ENCODE results near the gene KRT222.

Gene KRT222

DNA sequence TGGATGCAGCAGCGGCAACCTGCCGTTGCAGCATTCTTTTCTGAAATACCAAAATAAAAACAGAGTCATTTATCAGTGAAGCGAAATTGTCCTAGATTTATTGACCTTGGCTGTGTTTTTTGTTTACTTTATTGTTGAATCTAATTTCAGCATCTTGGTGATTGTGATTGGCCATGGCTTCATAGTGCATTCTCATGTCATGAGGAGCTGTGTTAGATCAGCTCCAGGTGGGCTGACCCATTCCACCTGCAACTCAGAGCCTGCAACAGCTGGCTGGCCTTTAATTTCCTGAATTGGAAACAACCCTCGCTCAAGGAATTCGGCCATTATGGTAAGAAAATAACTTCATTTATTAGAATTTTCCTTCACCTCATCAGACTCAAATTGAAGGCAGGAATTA lies 22.1 kb upstream of the KRT222 start:
- TF ChIP-seq SP1 (IDR thresholded peaks at IDR 0.05) (no peak), FOXA1 (IDR thresholded peaks at IDR 0.05) (no peak), BHLHE40 (IDR thresholded peaks at IDR 0.05; ENCODE audit: borderline replicate concordance) (no peak), ELF4 (IDR thresholded peaks at IDR 0.05) (no peak), FOXK2 (IDR thresholded peaks at IDR 0.05) (no peak), CTBP1 (IDR thresholded peaks at IDR 0.05; ENCODE audit: borderline replicate concordance) (no peak), FOXM1 (IDR thresholded peaks at IDR 0.05; ENCODE audit: borderline replicate concordance) (no peak), HDGF (IDR thresholded peaks at IDR 0.05; ENCODE audit: borderline replicate concordance) (no peak), LEF1 (IDR thresholded peaks at IDR 0.05; ENCODE audit: borderline replicate concordance) (no peak), ZNF384 (IDR thresholded peaks at IDR 0.05) (no peak), ARNT (IDR thresholded peaks at IDR 0.05) (no peak), TARDBP (IDR thresholded peaks at IDR 0.05) (no peak), NFRKB (IDR thresholded peaks at IDR 0.05) (no peak), SUZ12 (IDR thresholded peaks at IDR 0.05) (no peak), L3MBTL2 (conservative IDR thresholded peaks at IDR 0.05) (no peak)
- TF ChIP-seq, protein P1, sequence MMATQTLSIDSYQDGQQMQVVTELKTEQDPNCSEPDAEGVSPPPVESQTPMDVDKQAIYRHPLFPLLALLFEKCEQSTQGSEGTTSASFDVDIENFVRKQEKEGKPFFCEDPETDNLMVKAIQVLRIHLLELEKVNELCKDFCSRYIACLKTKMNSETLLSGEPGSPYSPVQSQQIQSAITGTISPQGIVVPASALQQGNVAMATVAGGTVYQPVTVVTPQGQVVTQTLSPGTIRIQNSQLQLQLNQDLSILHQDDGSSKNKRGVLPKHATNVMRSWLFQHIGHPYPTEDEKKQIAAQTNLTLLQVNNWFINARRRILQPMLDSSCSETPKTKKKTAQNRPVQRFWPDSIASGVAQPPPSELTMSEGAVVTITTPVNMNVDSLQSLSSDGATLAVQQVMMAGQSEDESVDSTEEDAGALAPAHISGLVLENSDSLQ (IDR thresholded peaks at IDR 0.05), result no peak
- ChIA-PET POLR2A (no interaction called here), CTCF (no interaction called here)
- no peak for DNase-seq (ENCODE audit: extremely low spot score)

DNA sequence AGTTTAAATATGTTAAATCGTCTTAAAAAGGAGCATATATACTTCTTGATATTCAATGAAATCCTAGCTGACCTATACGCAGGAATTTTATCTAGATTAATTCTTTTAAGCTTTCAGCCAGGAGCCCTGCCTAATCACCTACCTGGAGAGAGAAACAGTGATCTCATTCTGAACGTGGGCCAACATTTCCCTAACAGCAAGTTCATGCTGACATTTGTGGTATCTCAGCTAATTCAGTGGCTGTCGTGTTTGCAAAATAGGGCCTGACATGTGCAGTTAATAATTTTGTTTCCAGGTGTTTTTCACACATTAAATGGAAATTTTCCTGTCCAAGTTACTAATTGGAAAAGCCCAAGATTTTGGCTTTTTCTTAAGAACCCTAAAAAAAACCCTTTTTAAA lies 21.2 kb upstream of the KRT222 start:
- TF ChIP-seq CTBP1 (IDR thresholded peaks at IDR 0.05; ENCODE audit: borderline replicate concordance) (no peak), HDGF (IDR thresholded peaks at IDR 0.05; ENCODE audit: borderline replicate concordance) (no peak)
- CTCF ChIA-PET, result no interaction called here

DNA sequence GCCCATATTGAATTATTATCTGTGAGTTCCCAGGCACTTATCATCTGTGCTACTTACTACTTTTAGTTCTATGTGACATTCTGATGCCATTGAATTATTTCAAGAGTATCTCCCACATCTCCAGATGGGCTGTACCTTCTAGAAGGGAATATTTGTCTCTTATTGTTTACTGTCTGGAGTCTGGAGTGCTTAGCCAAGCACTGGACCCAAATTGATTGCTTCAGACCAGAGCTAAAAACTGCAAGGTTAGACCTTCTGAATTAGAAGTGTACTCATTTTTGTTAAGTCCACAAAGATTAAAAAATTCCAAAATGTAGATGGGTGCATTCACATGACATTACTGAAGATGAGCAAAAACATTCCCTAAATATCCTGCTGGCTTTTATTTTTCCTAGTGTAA lies 16.0 kb upstream of the KRT222 start:
- POLR2A ChIA-PET, result interaction anchor here (1.8 kb wide), 1 partner anchor 35 kb away, joined by 3 read pairs; no protein-coding TSS in a partner anchor
- CTCF ChIA-PET, result no interaction called here
- DNase-seq (ENCODE audit: extremely low spot score), result no peak
- TF ChIP-seq TARDBP (IDR thresholded peaks at IDR 0.05), result no peak
- TF ChIP-seq FOXA1 (IDR thresholded peaks at IDR 0.05), result no peak

More for the DNA sequence above, 21.2 kb upstream of the KRT222 start:
- POLR2A ChIA-PET, result no interaction called here
- no peak for DNase-seq (ENCODE audit: extremely low spot score)

DNA sequence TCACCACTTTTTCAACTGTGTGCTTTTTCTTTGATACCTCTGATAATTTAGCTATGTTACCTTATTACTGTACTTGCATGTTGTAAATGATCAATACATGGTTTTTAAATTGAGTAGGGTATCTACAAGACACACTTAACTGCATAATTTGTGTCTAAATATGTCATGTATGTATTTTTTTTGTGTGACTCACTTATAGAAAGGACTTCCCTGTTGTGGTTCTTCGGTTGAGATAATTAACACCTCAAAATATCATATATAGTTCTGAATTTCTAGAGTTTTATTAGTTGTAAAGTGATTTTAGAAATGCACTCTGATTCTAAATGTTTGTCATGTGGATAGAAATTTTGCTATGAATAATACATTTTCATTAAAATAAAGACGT lies 14.5 kb upstream of the KRT222 start:
- DNase-seq (ENCODE audit: extremely low spot score), result no peak
- ChIA-PET CTCF (no interaction called here), POLR2A (no interaction called here)
- TF ChIP-seq BHLHE40 (IDR thresholded peaks at IDR 0.05; ENCODE audit: borderline replicate concordance) (no peak), NFRKB (IDR thresholded peaks at IDR 0.05) (no peak), FOXM1 (IDR thresholded peaks at IDR 0.05; ENCODE audit: borderline replicate concordance) (no peak), ELF4 (IDR thresholded peaks at IDR 0.05) (no peak), FOXK2 (IDR thresholded peaks at IDR 0.05) (no peak), SP1 (IDR thresholded peaks at IDR 0.05) (no peak), HDGF (IDR thresholded peaks at IDR 0.05; ENCODE audit: borderline replicate concordance) (no peak), ZNF384 (IDR thresholded peaks at IDR 0.05) (no peak), ARNT (IDR thresholded peaks at IDR 0.05) (no peak), FOXA1 (IDR thresholded peaks at IDR 0.05) (no peak), TARDBP (IDR thresholded peaks at IDR 0.05) (no peak), CTBP1 (IDR thresholded peaks at IDR 0.05; ENCODE audit: borderline replicate concordance) (no peak), LEF1 (IDR thresholded peaks at IDR 0.05; ENCODE audit: borderline replicate concordance) (no peak), SUZ12 (IDR thresholded peaks at IDR 0.05) (no peak), L3MBTL2 (conservative IDR thresholded peaks at IDR 0.05) (no peak)
- TF ChIP-seq, protein P1 (IDR thresholded peaks at IDR 0.05), result no peak

DNA sequence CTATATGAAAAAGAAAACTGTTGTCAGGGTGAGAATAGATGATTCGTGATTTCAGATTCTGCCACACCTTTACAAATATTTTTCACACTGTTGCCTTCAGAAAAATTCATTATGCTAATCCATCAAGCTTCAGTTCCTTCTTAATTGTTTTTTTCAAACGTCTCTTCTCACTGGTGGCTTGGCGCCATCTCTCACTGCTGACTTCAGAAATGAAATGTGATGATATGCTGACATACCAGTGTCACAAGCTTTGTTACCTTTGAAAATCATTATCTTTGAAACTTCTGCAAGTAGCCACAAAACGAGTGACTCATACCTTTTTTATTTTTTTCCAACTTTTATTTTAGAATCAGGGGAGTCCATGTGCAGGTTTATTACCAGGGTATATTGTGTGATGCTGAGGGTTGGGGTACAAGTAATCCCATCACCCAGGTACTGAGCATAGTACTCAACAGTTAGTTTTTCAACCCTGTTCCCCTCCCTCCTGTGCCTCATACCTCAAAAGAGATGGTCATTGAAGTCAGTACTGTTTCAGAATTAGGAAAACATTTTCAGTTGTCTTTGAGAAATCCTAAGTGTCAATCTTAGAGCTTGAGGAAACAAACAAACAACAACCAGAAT lies 14.0 kb upstream of the KRT222 start:
- ChIA-PET CTCF (no interaction called here), POLR2A (no interaction called here)

DNA sequence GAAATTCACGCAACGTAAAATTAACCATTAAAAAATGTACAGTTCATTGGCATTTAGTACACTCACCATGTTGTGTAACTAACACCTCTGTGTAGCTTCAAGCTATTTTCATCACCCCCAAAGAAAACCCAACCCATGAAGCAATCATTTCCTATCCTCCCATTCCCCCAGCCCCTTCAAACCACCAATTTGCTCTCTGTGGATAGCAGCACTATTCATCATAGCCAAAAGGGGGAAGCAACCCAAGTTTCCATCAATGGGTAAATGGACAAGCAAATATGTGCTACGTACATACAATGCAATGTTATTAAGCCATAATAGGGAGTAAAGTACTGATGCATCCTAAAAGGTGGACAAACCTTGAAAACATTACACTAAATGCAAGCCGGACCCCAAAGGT lies 10.9 kb upstream of the KRT222 start:
- no peak for DNase-seq (ENCODE audit: extremely low spot score)
- ChIA-PET CTCF (interaction anchor here (0.6 kb wide), 1 partner anchor 162 kb away, joined by 3 read pairs; no protein-coding TSS in a partner anchor), POLR2A (no interaction called here)
- TF ChIP-seq CTBP1 (IDR thresholded peaks at IDR 0.05; ENCODE audit: borderline replicate concordance), result no peak
- no peak for TF ChIP-seq NFRKB (IDR thresholded peaks at IDR 0.05)
- TF ChIP-seq TARDBP (IDR thresholded peaks at IDR 0.05), result no peak

More for the DNA sequence above, 14.0 kb upstream of the KRT222 start:
- TF ChIP-seq NFRKB (IDR thresholded peaks at IDR 0.05), result no peak
- TF ChIP-seq SP1 (IDR thresholded peaks at IDR 0.05), result no peak
- no peak for TF ChIP-seq SUZ12 (IDR thresholded peaks at IDR 0.05)
- TF ChIP-seq FOXK2 (IDR thresholded peaks at IDR 0.05), result no peak
- TF ChIP-seq FOXA1 (IDR thresholded peaks at IDR 0.05), result no peak
- TF ChIP-seq BHLHE40 (IDR thresholded peaks at IDR 0.05; ENCODE audit: borderline replicate concordance), result no peak
- TF ChIP-seq L3MBTL2 (conservative IDR thresholded peaks at IDR 0.05), result no peak
- TF ChIP-seq, protein P1 (IDR thresholded peaks at IDR 0.05), result no peak
- no peak for TF ChIP-seq FOXM1 (IDR thresholded peaks at IDR 0.05; ENCODE audit: borderline replicate concordance)
- TF ChIP-seq ZNF384 (IDR thresholded peaks at IDR 0.05), result no peak
- no peak for TF ChIP-seq ELF4 (IDR thresholded peaks at IDR 0.05)
- no peak for TF ChIP-seq TARDBP (IDR thresholded peaks at IDR 0.05)
- no peak for TF ChIP-seq LEF1 (IDR thresholded peaks at IDR 0.05; ENCODE audit: borderline replicate concordance)
- no peak for DNase-seq (ENCODE audit: extremely low spot score)
